ENCODE results near the gene DMPK.
"Not testable (repeated sequence)": the region's sequence is repeated elsewhere in the genome, so short reads cannot be mapped to it uniquely, and the experiment has no call there.

DNA sequence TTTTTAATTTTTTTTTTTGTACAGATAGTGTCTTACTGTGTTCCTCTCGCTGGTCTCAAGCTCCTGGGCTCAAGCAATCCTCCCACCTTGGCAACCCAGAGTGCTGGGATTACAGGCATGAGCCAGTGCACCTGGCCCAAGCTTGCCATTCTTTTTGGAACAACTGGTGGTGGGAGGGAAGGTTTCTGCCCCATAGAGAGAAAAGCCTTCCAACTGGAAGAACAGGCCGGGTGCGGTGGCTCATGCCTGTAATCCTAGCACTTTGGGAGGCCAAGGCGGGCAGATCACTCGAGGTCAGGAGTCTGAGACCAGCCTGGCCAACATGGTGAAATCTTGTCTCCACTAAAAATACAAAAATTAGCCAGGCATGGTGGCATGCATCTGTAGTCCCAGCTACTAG lies 17.3 kb upstream of the DMPK start:
- TF ChIP-seq, protein P1, sequence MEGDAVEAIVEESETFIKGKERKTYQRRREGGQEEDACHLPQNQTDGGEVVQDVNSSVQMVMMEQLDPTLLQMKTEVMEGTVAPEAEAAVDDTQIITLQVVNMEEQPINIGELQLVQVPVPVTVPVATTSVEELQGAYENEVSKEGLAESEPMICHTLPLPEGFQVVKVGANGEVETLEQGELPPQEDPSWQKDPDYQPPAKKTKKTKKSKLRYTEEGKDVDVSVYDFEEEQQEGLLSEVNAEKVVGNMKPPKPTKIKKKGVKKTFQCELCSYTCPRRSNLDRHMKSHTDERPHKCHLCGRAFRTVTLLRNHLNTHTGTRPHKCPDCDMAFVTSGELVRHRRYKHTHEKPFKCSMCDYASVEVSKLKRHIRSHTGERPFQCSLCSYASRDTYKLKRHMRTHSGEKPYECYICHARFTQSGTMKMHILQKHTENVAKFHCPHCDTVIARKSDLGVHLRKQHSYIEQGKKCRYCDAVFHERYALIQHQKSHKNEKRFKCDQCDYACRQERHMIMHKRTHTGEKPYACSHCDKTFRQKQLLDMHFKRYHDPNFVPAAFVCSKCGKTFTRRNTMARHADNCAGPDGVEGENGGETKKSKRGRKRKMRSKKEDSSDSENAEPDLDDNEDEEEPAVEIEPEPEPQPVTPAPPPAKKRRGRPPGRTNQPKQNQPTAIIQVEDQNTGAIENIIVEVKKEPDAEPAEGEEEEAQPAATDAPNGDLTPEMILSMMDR (conservative IDR thresholded peaks at IDR 0.05 in 1 of 2, IDR thresholded peaks at IDR 0.05 in 1 of 2; ENCODE audit: low read depth in 1 of 2, low read length in 2 of 2), result not testable (repeated sequence)
- not testable (repeated sequence) for TF ChIP-seq EZH2 (IDR thresholded peaks at IDR 0.05; ENCODE audit: low read length, missing control alignments)

Measured in fibroblast of lung (primary cell).